Adrenal gland (tissue), 5 donors: Measurements from ENCODE around the gene OR51B4.

Experiments
- POLR2A ChIP-seq, 2 donors: fragments of 450-650 bp; IDR thresholded peaks; one replicate each; pipeline ENCODE4 v1.6.1; 2017; ENCODE audit warnings: antibody characterized with exemption in 2 of 2, mild to moderate bottlenecking in 2 of 2, moderate library complexity in 1 of 2
- TF ChIP-seq, protein P1 (sequence below), 6 experiments: fragments of 450-650 bp in 4 of 6; fragments of 200-600 bp in 2 of 6; sonication (generic) in 1 of 6; IDR thresholded peaks; 1 replicate in 5 of 6; 2 replicates in 1 of 6; pipeline versions ENCODE4 v1.5.1 to v1.8.0; 2016 to 2021; ENCODE audit warnings: antibody characterized with exemption in 6 of 6, mild to moderate bottlenecking in 2 of 6, moderate library complexity in 1 of 6
- donor health status: DM: no; HTN: no; CAD: no.

DNA sequence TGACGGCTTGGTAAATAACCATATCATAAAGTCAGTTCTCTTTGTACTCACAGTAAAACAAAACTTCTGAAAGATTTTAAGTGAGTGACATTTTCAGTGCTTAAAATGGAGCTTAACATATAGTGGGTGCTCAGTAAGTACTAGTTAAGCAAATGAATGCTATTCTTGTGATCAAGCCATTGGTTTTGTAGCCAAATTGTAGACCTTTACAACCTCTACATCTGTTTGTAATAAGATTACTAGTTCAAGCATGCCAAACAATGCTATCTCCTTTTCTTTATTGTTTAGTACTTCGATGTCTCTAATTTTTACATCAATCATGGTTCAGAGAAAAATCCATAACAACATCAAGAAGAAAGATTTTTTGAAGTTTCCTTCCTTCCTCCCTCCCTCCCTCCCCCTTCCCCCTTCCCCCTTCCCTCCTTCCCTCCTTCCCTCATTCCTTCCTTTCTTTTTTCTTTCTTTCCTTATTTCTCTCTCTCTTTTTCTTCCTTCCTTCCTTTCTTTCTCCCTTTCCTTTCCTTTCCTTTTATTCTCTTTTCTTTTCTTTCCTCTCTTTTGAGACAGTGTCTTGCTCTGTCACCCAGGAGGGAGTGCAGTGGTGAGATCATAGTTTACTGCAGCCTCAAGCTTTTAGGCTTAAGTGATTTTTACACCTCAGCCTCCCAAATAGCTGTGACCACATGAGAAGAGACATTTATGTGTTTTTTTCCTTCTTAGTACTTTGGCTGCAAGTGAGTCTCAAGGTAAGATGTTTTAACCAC, 5.7 kb upstream of the OR51B4 start:
- TF ChIP-seq, protein P1, sequence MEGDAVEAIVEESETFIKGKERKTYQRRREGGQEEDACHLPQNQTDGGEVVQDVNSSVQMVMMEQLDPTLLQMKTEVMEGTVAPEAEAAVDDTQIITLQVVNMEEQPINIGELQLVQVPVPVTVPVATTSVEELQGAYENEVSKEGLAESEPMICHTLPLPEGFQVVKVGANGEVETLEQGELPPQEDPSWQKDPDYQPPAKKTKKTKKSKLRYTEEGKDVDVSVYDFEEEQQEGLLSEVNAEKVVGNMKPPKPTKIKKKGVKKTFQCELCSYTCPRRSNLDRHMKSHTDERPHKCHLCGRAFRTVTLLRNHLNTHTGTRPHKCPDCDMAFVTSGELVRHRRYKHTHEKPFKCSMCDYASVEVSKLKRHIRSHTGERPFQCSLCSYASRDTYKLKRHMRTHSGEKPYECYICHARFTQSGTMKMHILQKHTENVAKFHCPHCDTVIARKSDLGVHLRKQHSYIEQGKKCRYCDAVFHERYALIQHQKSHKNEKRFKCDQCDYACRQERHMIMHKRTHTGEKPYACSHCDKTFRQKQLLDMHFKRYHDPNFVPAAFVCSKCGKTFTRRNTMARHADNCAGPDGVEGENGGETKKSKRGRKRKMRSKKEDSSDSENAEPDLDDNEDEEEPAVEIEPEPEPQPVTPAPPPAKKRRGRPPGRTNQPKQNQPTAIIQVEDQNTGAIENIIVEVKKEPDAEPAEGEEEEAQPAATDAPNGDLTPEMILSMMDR (IDR thresholded peaks at IDR 0.05), result no peak
- TF ChIP-seq POLR2A (IDR thresholded peaks at IDR 0.05), result no peak
